ENCODE results near the gene CUL5. TPM values are rescaled to one million over a fixed set of nuclear protein-coding genes. Genes with fewer than 3 reads are reported as not detected.

Gene CUL5
- polyA plus RNA-seq, 1 of the 3 experiments (the other 2 are of a cell fraction): 8.0 TPM

- peak within 1 kb of the TSS; percentile 95 for H3K4me2 ChIP-seq
- H3F3A ChIP-seq (replicated peaks; ENCODE audit: insufficient read depth): peaks cover 10% of the 10 kb centered on the region
- peaks cover 0 to 22% of the 10 kb centered on the region in 2 experiments; a peak in 3 of 4 replicates for H3K4me1 ChIP-seq (ENCODE audit: control insufficient read depth in 1 of 2, insufficient read depth in 2 of 2, low read depth in 1 of 2, low read length in 1 of 2)
- H3K9me3 ChIP-seq: no peaks in the 10 kb centered on the region
- no peaks in the 10 kb centered on the region for H3K9me2 ChIP-seq
- under 1% methylated on average over 27 of the region's 73 CpGs for WGBS (ENCODE audit: low lambda C conversion rate)
- H2AFZ ChIP-seq (ENCODE audit: low read depth): peak within 1 kb of the TSS; percentile 93
- CTCF ChIA-PET: interaction anchor here (1.0 to 1.2 kb wide), 4 partner anchors 22 to 527 kb away, joined by 3 to 4 read pairs (median 4); partner anchors contain the start of genes ATM and NPAT
- no peaks in the 10 kb centered on the region for H3K27me3 ChIP-seq (ENCODE audit: insufficient read depth)
- peak; percentile 32; the same call in 1 of the 2 replicates for TF ChIP-seq PBX3 (IDR thresholded peaks at IDR 0.05)
- TF ChIP-seq SIN3A (IDR thresholded peaks at IDR 0.05; ENCODE audit: borderline replicate concordance, low read depth, low read length): peak; percentile 22; the same call in 1 of the 2 replicates
- no peak for TF ChIP-seq FOSL2 (IDR thresholded peaks at IDR 0.05; ENCODE audit: borderline replicate concordance, low read depth)
- TF ChIP-seq ZBTB33 (IDR thresholded peaks at IDR 0.05; ENCODE audit: borderline replicate concordance, low read depth): no peak
- no peak for TF ChIP-seq NRF1 (IDR thresholded peaks at IDR 0.05; ENCODE audit: low read depth, low read length)
- no peak for TF ChIP-seq FOXJ3 (CRISPR knock-in tag; IDR thresholded peaks at IDR 0.05)
- TF ChIP-seq FOXM1 (IDR thresholded peaks at IDR 0.05; ENCODE audit: low read depth): no peak
- peak; percentile 71 for TF ChIP-seq CHD2 (IDR thresholded peaks at IDR 0.05; ENCODE audit: low read length, partially characterized antibody)
- no peak for TF ChIP-seq RCOR1 (IDR thresholded peaks at IDR 0.05; ENCODE audit: low read length)
- no peak for TF ChIP-seq YY1 (IDR thresholded peaks at IDR 0.05; ENCODE audit: low read depth)
- TF ChIP-seq REST (IDR thresholded peaks at IDR 0.05; ENCODE audit: low read depth, low read length): no peak
- peak; percentile 80; the same call in 1 of the 2 replicates for TF ChIP-seq POLR2AphosphoS5 (IDR thresholded peaks at IDR 0.05; ENCODE audit: low read depth, low read length)
- no peak for TF ChIP-seq TEAD4 (IDR thresholded peaks at IDR 0.05; ENCODE audit: borderline replicate concordance, insufficient read depth)
- peak; percentile 93 for TF ChIP-seq MAX (IDR thresholded peaks at IDR 0.05; ENCODE audit: low read depth)
- TF ChIP-seq MXI1 (IDR thresholded peaks at IDR 0.05; ENCODE audit: low read depth, low read length): peak; percentile 97
- peak; percentile 91 for TF ChIP-seq NFIC (IDR thresholded peaks at IDR 0.05; ENCODE audit: borderline replicate concordance)
- no peak for TF ChIP-seq RXRA (IDR thresholded peaks at IDR 0.05; ENCODE audit: borderline replicate concordance, low read depth)
- peak; percentile 73 for TF ChIP-seq TAF1 (IDR thresholded peaks at IDR 0.05; ENCODE audit: borderline replicate concordance, low read depth, low read length)
- TF ChIP-seq USF2 (IDR thresholded peaks at IDR 0.05; ENCODE audit: borderline replicate concordance, low read depth, low read length): no peak
- TF ChIP-seq CTCF (IDR thresholded peaks at IDR 0.05): peak; percentile 17; the same call in 1 of the 2 replicates
- peak within 1 kb of the TSS; percentile 84 for H3K9ac ChIP-seq
- no peaks in the 10 kb centered on the region for H4K20me1 ChIP-seq (ENCODE audit: insufficient read depth)
- POLR2A ChIA-PET: no interaction called here
- peak; percentile 96 for DNase-seq
- H3K79me2 ChIP-seq (ENCODE audit: insufficient read depth): peaks cover 49% of the 10 kb centered on the region
- H3K27ac ChIP-seq (ENCODE audit: low read depth in 2 of 2, low read length in 1 of 2): peak within 1 kb of the TSS; percentile 67 to 71
- H3K36me3 ChIP-seq (replicated peaks in 1 of 2; ENCODE audit: control insufficient read depth in 1 of 2, insufficient read depth in 2 of 2, low read length in 1 of 2): no peaks in the 10 kb centered on the region
- peak within 1 kb of the TSS; percentile 68 to 89 for H3K4me3 ChIP-seq (ENCODE audit: low read depth in 2 of 2, low read length in 1 of 2)
Observed at GRCh38 chr11:108121274-108122155, 112.8 kb downstream of the CUL5 start, which contains the start of gene ACAT1. ACAT1 (plus strand) TSS chr11:108121567; CDS start chr11:108121607, 40 bp downstream.
